ENCODE results near the gene CEP41.

DNA sequence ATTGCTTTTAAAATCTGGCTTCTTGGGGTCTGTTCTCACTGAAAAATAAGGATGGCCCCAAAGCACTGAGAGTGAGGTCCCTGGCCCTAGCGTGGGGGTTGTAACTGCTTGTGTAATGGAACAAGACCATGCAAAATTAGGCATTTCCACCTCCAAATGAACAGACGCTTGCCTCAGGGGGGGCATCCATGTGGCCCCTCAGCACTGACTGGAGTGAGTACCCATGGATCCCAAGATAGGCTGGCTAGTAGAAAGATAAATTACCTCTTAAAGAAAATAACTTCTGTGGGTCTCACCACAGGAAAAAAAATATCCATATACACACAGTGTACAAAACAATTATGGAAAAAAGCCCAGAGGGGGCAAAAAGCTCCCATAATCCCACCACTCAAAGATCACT lies 75.7 kb downstream of the CEP41 start:
- no peak for TF ChIP-seq CBFB (IDR thresholded peaks at IDR 0.05; ENCODE audit: low read depth)
- TF ChIP-seq, protein P1, sequence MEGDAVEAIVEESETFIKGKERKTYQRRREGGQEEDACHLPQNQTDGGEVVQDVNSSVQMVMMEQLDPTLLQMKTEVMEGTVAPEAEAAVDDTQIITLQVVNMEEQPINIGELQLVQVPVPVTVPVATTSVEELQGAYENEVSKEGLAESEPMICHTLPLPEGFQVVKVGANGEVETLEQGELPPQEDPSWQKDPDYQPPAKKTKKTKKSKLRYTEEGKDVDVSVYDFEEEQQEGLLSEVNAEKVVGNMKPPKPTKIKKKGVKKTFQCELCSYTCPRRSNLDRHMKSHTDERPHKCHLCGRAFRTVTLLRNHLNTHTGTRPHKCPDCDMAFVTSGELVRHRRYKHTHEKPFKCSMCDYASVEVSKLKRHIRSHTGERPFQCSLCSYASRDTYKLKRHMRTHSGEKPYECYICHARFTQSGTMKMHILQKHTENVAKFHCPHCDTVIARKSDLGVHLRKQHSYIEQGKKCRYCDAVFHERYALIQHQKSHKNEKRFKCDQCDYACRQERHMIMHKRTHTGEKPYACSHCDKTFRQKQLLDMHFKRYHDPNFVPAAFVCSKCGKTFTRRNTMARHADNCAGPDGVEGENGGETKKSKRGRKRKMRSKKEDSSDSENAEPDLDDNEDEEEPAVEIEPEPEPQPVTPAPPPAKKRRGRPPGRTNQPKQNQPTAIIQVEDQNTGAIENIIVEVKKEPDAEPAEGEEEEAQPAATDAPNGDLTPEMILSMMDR (IDR thresholded peaks at IDR 0.05 in 2 of 3, conservative IDR thresholded peaks at IDR 0.05 in 1 of 3; ENCODE audit: control insufficient read depth in 2 of 3, extremely low read depth in 1 of 3, insufficient read depth in 1 of 3, low read depth in 3 of 3, low read length in 3 of 3), result no peak
- no peak for TF ChIP-seq SIX5 (IDR thresholded peaks at IDR 0.05; ENCODE audit: low read depth, low read length, severe bottlenecking)
- no peak for TF ChIP-seq YY1 (IDR thresholded peaks at IDR 0.05; ENCODE audit: low read depth, low read length)

Data from GM12878 (cell line).